GM19468 (cell line): Measurements from ENCODE around the gene CHI3L1.

Source experiments
- ATAC-seq: cut with Tn5 transposase; IDR thresholded peaks from one replicate; pipeline ENCODE4 v1.9.1; 2021; ENCODE audit warnings: mild to moderate bottlenecking, moderate library complexity, moderate number of reproducible peaks; ENCODE audit not compliant: unreplicated experiment; ENCODE audit errors: extremely low read depth

The CHI3L1 gene

DNA sequence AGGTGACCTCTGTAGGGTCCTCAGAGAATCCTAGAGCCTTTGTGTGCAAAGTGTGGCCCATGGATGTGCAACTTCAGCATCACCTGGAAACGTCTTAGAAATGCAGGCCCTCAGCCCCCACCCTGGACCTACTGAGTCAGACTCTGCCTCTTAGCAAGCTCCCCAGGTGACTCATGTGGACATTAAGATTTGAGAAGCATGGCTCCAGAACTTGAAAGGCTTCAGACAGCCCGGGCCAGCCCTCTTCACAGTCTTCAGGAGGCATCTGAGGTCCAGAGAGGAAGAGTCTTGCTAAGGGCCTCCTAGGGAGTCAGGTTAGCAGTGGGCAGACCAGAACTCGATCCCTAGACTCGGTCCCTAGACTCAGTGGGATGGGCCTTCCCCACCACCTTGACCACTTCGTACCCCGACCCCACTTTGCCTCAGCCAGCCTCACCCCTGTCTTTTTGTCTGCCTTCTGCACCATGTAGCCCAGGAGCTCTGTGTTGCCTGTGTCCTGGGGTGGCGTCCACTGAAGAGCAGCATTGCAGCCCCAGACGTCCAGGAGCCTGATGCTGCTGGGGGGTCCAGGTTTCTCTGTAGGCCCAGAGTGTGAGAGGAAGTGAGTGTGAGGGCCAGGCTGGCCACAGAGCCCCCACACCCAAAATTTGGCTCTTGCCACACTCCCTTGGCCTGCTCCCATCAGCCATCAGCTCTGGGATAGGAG, 15.7 kb downstream of the CHI3L1 start:
- no peak for ATAC-seq

DNA sequence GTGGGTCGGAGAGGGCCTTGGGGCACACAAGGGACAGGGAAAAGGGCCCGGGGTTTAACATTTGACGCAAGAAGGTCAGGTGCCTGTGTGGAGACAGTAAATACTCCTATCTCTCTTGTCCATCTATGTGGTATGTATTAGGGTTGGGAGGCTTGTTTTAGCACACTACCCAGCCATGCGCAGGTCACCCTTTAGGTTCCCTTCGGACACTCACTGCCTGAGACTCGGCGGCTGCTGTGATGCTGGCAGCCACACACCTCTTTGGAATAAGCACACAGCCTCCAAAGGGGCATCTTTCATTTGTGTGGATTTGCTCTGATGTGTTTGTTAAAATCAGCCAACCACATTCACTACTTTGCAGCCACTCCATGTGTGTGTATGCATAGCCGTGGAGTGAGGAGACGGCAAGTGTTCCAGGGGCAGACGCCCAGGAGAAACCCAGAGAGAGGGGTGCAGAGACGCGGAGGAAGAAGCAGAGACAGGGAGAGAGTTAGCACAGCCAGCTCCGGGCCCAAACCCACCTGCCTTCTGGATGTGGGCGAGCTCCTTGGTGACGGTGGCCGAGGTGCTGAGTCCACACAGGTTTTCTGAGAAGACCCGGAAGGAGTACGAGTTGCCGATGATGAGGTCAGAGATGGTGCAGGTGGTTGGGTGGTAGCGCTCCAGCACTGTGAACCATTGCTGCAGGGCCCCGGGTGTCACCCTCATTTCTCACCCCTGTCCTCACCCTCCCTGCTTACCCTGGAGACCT, 16.6 kb downstream of the CHI3L1 start:
- ATAC-seq, result no peak

DNA sequence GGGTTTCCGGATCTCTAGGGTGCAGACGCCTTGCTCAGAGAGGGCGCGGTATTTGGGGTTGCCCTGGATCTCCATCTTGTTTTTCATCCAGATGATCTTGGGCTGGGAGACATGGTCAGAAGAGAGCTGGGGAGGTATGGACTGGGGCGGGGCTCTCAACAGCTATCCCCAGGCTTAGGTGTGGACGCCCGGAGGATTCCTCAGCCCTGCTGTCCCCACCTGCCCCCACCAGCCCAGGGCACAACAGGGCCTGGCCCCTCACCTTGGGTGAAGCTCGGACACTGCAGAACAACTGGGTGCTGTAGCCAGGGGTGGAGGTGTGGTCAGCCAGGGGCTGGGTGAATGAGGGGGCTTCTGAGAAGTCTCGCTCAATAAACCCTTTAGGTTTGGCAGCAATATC, 17.5 kb downstream of the CHI3L1 start:
- no peak for ATAC-seq

DNA sequence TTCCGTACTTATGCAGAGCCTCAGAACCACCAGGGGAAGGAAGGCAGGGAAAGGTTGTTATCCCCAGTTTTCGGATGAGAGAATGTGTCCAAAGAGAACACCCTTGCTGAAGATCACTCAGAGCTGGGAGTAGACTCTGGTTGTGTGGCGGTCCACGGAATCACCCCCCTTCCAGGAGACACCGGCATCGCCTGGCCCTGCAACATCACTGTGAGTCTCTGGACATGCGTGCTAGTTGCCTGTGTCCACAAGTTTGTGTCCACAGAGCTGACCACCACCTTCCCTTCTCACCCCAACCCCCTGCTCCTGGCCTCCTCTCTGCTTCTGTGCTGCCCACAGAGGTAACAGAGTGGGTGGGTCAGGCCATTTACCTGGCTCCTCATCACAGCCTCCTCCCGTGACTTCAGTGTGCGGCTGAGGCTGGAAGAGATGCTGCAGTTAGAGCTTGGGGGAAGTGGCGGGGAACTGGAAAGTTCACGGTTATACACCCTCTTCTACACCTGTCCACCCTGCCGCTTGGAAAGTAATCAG, 18.2 kb downstream of the CHI3L1 start:
- no peak for ATAC-seq

DNA sequence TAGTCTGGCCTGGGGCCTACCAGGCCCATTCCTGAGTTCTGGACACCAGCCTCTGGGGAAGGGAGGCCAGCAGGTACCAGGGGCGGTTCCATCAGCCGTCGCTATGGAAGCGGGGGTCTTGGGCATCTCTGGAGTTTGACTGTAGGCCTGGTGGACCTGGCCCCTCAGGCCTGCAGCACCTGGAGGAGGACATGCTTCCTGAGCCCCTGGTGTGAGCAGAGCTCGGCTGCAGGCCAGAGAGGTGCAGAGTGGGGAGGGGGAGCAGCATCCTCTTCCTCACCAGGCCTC, 18.6 kb downstream of the CHI3L1 start:
- ATAC-seq, result no peak

DNA sequence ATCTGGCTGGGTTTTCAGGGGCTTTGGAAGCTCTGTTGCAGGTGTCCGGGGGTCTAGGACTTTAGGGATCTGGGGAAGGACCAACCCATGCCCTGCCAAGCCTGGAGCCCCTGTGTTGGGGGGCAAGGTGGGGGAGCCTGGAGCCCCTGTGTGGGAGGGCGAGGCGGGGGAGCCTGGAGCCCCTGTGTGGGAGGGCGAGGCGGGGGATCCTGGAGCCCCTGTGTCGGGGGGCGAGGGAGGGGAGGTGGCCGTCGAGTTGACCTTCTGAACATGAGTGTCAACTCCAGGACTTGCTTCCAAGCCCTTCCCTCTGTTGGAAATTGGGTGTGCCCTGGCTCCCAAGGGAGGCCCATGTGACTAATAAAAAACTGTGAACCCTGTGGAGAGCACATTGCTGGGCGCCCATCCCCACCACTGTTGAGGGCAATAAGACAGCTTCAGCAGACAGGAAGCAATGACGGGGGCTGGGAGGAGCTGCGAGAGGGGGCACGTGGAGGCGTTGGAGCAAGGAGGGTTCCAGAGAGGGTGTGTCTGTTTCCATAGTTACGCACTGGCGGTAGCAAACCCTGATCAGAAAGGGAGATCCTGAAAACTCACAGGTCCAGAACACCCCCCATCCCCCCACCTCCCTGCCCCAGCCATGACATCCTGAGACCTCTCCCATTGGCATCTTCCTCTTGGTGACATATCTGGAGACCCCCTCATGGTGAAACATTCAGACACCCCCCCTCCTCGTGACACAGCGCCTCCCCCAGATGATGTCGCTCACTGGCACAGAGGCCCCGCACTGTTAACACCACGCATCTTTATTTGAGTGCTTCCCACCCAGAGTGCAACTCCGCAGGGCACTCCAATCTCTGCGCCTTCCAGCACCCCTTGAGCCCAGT, 19.2 kb downstream of the CHI3L1 start:
- ATAC-seq, result no peak

DNA sequence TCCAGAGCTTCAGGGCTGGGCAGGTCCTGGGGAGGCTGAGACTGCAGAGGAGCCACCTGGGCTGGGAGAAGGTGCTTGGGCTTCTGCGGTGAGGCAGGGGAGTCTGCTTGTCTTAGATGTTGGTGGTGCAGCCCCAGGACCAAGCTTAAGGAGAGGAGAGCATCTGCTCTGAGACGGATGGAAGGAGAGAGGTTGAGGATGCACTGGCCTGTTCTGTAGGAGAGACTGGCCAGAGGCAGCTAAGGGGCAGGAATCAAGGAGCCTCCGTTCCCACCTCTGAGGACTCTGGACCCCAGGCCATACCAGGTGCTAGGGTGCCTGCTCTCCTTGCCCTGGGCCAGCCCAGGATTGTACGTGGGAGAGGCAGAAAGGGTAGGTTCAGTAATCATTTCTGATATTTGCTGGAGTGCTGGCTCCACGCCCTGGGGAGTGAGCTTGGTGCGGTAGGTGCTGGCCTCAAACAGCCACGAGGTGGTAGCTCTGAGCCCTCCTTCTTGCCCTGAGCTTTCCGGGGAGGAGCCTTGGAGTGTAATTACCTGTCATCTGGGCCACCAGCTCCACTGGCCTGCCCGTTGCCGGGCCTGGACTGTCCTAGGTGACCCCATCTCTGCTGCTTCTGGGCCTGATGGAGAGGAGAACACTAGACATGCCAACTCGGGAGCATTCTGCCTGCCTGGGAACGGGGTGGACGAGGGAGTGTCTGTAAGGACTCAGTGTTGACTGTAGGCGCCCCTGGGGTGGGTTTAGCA, 20.1 kb downstream of the CHI3L1 start:
- ATAC-seq, result no peak

DNA sequence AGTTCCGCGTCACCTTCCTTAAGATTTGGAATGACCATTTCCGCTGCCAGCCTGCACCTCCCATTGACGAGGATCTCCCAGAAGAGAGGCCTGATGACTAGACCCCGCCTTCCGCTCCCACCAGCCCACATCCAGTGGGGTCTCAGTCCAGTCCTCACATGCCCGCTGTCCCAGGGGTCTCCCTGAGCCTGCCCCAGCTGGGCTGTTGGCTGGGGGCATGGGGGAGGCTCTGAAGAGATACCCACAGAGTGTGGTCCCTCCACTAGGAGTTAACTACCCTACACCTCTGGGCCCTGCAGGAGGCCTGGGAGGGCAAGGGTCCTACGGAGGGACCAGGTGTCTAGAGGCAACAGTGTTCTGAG, 20.7 kb downstream of the CHI3L1 start:
- ATAC-seq, result no peak

DNA sequence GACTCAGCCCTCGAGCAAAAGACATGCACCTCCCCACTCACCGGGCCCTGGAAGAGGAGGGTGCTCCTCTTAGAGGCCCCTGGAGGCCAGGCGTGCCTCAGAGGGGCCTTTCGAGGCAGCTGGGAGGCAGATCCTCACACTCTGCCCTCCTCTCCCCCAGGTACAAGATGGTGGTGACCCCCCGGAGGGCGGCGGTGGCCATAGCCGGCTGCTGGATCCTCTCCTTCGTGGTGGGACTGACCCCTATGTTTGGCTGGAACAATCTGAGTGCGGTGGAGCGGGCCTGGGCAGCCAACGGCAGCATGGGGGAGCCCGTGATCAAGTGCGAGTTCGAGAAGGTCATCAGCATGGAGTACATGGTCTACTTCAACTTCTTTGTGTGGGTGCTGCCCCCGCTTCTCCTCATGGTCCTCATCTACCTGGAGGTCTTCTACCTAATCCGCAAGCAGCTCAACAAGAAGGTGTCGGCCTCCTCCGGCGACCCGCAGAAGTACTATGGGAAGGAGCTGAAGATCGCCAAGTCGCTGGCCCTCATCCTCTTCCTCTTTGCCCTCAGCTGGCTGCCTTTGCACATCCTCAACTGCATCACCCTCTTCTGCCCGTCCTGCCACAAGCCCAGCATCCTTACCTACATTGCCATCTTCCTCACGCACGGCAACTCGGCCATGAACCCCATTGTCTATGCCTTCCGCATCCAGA, 21.3 kb downstream of the CHI3L1 start:
- ATAC-seq, result no peak

DNA sequence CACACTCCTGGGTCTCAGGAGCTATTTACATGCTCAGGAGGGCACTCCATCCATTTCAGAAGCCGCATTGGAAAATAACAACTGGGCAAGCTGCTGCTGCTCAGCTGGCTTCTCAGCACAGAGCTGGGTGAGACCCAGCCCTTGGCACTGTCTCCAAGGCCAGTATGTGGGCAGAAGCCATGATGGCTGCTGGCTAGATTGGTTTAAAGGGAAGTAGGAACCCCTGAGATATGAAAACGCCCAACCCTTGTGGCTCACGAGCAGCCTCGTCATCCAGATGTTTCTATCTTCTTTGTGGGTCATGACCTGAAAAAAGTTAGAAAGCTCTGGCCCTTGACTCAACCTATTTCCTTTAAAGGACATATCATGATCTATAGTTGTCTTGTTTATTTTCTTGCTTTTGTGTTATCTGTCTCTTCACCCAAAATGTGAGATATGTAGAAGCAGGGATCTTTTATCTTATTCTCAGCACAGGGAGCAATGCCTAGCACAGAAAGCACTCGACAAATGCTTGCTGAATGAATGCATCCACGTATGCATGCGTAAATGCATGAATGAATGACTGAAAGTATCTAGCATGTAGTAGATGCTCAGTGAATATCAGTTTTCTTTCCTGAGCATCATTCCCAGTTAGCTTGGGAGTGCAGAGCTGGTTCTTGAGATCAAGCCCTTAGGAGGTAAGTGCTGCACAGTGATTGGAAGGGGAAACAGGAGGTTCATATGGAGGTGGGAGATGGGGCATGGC, 22.4 kb downstream of the CHI3L1 start:
- ATAC-seq, result no peak

DNA sequence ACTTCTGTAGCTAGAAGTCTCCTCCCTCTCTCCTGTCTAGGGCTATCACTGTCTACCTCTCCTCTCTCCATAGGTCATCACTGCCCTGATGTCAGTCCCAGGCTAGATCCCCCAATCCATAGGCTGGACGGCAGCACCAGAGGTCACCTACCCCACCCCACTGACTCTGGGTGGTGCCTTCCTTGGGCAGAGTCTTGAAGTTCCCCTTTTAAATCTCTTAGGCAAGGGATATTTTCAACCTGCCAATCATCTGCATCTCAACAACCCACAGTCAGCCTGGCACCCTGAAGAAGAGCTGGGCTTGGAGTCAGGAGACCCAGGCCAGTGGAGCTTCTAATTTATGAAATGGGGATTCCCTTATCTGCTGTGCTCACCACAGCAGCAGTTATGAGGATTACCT, 24.1 kb downstream of the CHI3L1 start:
- no peak for ATAC-seq

DNA sequence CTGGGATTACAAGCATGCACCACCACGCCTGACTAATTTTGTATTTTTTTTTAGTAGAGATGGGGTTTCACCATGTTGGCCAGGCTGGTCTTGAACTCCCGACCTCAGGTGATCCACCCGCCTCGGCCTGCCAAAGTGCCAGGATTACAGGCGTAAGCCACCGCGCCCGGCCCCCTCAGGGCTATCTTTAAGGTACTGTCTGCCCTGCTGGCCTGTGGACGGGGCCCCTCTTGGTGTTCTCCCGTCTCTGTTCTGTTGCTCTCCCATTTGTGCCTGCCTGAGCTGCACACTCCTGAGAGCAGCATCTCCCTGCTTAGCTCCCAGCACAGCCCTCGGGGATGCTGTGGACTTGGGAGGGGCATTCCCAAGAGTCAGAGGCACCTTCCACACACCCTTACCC, 24.8 kb downstream of the CHI3L1 start:
- no peak for ATAC-seq

DNA sequence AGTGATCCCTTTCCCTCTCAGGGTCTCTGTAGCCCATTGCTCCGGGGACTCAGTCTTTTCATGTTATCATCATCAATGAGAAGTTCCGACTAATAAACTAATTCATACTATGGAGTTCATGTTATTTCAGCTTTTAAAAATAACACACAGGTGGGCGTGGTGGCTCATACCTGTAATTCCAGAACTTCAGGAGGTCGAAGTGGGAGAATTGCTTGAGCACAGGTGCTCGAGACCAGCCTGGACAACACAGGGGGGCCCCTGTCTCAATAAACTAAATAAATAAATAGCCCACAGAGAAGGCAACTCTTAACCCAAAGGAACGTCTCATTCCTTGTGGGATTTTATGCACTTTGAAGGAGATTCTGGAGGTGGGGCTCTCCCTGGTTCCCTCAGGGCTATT, 25.3 kb downstream of the CHI3L1 start:
- ATAC-seq, result no peak

DNA sequence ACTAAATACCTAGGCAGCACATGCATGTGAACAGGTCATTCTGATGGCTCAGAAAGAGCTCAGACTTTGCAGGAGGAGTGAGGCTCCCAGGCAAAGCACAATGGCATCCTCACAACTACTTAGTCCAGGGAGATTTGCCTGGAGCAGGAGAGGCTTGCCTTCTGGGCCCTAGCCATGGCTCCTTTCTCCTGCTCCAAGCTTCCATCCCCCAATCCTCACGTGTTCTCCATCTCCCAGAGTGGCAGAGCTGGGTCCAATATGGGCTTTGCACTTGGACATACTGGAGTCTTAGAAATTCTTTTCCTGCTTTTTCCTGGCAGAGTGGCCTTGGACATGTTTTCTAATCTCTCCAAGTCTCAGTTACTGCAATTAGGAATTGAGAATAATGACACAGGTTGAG, 26.7 kb downstream of the CHI3L1 start:
- no peak for ATAC-seq

DNA sequence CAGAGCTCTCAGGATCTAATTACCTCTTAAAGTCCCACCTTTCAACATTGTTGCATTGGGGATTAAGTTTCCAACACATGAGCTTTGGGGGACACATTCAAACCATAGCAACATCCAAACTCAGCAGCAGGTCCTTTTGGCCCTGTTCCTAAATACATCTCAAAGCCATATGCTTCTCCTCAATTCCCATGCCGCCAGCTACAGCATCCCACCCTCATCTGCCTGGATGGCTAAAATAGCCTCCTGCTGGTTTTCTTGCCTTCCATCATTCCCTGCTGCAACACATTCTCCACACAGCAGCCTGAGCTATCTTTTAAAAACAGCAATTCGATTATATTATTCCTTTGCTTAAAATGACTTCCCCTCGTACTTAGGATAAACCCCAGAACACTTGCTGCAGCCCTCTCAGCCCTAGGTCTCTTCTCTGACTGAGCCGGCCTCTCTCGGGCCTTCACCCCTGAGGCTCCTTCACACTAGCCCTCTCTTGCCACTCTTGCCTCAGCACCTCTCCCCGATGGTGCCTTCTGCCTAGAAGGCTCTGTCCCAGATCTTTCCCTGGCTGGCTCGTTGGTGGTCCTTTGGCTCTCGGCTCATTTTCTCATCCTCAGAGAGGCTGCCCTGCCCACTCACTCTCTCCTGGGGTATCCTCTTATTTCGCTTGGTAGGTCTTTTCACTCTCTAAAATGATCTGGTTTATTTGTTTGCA, 27.4 kb downstream of the CHI3L1 start:
- no peak for ATAC-seq

DNA sequence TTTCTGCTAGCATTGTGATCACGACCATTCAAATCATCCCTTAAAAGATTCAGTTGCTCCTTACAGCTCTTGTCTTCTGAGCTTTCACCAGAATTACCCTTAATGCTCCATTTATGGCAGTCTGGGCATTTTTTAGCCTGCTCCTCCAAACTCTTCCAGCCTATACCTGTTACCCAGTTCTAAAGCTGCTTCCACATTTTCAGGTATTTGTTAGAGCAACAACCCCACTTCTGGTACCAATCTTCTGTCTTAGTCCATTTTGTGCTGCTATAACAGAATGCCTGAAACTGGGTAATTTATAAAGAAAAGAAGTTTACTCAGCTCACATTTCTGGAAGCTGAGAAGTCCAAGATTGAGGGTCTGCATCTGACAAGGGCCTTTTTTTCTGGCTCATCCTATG, 28.1 kb downstream of the CHI3L1 start:
- ATAC-seq, result no peak

DNA sequence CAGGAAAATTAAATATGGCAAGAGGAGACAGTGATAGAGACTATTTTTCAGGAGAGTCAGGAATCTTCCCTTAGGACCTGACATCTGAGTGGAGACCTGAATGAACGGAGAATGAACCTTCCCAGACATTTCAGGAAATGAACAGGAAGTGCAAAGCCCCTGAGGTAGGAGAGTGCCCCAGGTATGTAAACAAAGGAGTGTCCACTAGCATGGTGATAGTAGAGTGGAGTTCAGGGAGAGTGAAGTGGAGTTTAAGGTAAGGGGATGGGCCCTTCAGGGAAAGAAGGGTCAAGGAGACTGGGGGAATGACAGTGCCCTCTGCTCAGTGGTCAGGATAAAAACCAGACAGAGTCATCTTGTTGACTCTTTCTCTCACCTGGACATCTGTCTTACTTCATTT, 30.2 kb downstream of the CHI3L1 start:
- no peak for ATAC-seq

DNA sequence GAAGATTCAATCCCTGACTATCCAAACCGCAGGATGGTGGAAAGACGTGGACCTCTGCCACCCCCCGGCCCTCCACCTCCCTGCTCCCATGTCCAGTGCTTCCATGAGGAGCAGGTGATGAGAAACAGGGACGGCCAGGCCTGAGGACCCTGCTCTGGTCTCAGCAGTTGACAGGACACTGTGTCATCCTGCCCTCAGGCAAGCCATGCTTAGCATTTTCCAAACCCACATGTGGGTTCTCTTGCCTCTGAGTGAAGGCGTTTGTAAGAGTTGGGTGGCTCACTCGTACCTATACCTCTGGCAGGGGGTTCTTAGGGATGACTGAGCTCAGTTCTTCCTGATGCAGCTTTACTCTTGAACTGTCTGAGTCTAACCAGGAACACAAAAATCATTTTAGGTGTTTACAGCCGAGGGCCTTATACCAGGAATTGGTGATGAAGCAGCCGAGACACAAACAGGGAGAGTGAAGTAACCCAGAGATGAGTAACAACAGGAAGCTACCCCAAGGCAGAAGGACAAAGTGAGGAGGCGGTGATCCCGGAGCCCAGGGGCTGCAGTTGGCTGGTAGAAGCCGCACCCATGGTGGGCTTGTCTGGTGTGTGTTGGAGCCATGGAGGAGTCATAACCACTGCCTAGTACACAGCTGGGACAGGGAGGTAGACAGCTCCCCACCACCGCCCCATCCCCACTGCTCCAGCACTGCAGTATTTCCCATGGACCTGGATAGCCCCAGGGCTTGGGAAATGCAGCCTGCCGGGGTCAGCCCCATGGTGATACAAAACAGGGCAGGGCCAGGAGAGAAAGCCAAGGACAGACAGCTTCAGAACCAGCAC, 32.3 kb downstream of the CHI3L1 start:
- ATAC-seq, result no peak
